Mesenchymal stem cell (in vitro differentiated cells and primary cell): ENCODE data around the gene TRIM5.
"Not testable (repeated sequence)": the region's sequence is repeated elsewhere in the genome, so short reads cannot be mapped to it uniquely, and the experiment has no call there.

Source experiments
- DNase-seq: peaks from one replicate; pipeline ENCODE4 v3.0.0-alpha.2; 2013
- H2AFZ ChIP-seq: one replicate; pipeline ENCODE4 v1.6.1; 2013; ENCODE audit warnings: low read depth, mild to moderate bottlenecking, control low read depth, inconsistent platforms, low read length, moderate library complexity
- H2AK5ac ChIP-seq: 2 replicates; pipeline ENCODE4 v1.6.1; 2013; ENCODE audit warnings: low read length, moderate library complexity, mild to moderate bottlenecking, inconsistent platforms; ENCODE audit not compliant: severe bottlenecking
- H2BK120ac ChIP-seq: one replicate; pipeline ENCODE4 v1.6.1; 2013; ENCODE audit warnings: low read depth, mild to moderate bottlenecking, inconsistent platforms, low read length, moderate library complexity
- H2BK12ac ChIP-seq, 2 experiments: one replicate each; pipeline ENCODE4 v1.6.1; 2013; ENCODE audit warnings: inconsistent platforms in 2 of 2, low read length in 2 of 2, mild to moderate bottlenecking in 2 of 2, moderate library complexity in 2 of 2, control low read depth in 1 of 2
- H2BK15ac ChIP-seq: one replicate; pipeline ENCODE4 v1.6.1; 2013; ENCODE audit warnings: mild to moderate bottlenecking, low read depth, inconsistent platforms; ENCODE audit not compliant: poor library complexity, severe bottlenecking
- H2BK5ac ChIP-seq: 2 replicates; pipeline ENCODE4 v1.6.1; 2013; ENCODE audit warnings: low read depth, mild to moderate bottlenecking, low read length, control low read depth, inconsistent platforms; ENCODE audit not compliant: poor library complexity, severe bottlenecking
- H3K14ac ChIP-seq, 2 experiments: one replicate each; pipeline ENCODE4 v1.6.1; 2013; ENCODE audit warnings: inconsistent platforms in 2 of 2, low read length in 2 of 2, control low read depth in 1 of 2, mild to moderate bottlenecking in 1 of 2, moderate library complexity in 1 of 2
- H3K18ac ChIP-seq, 2 experiments: one replicate each; pipeline ENCODE4 v1.6.1; 2013; ENCODE audit warnings: inconsistent platforms in 2 of 2, low read length in 2 of 2, control low read depth in 1 of 2, low read depth in 1 of 2, mild to moderate bottlenecking in 1 of 2
- H3K23ac ChIP-seq, 2 experiments: one replicate each; pipeline ENCODE4 v1.6.1; 2013; ENCODE audit warnings: inconsistent platforms in 2 of 2, low read length in 2 of 2, mild to moderate bottlenecking in 2 of 2, moderate library complexity in 2 of 2, control low read depth in 1 of 2
- H3K27ac ChIP-seq: 2 replicates; pipeline ENCODE4 v1.5.1; 2013; ENCODE audit warnings: mild to moderate bottlenecking, moderate library complexity, low read length, control low read depth, inconsistent platforms; ENCODE audit not compliant: poor library complexity, severe bottlenecking
- H3K27me3 ChIP-seq, 2 experiments: 2 replicates each; pipeline versions ENCODE4 v1.6.1 to v1.7.0; 2013; ENCODE audit warnings: low read length in 2 of 2, mild to moderate bottlenecking in 2 of 2, moderate library complexity in 2 of 2, control low read depth in 1 of 2, inconsistent platforms in 1 of 2; ENCODE audit not compliant: control insufficient read depth in 1 of 2, insufficient read depth in 1 of 2
- H3K36me3 ChIP-seq, 2 experiments: 2 replicates each; pipeline versions ENCODE4 v1.6.1 to v1.7.0; 2013; ENCODE audit warnings: low read length in 2 of 2, control low read depth in 1 of 2, inconsistent platforms in 1 of 2, low read depth in 1 of 2, mild to moderate bottlenecking in 1 of 2; ENCODE audit not compliant: insufficient read depth in 2 of 2, control insufficient read depth in 1 of 2
- H3K4ac ChIP-seq, 2 experiments: one replicate each; pipeline ENCODE4 v1.6.1; 2013; ENCODE audit warnings: inconsistent platforms in 2 of 2, low read length in 2 of 2, mild to moderate bottlenecking in 2 of 2, moderate library complexity in 2 of 2, control low read depth in 1 of 2, low read depth in 1 of 2
- H3K4me1 ChIP-seq: 2 replicates; pipeline ENCODE4 v1.6.1; 2013; ENCODE audit warnings: low read depth, low read length, control low read depth; ENCODE audit not compliant: control insufficient read depth, insufficient read depth
- H3K4me2 ChIP-seq: 2 replicates; pipeline ENCODE4 v1.6.1; 2013; ENCODE audit warnings: low read length, mild to moderate bottlenecking, inconsistent platforms; ENCODE audit not compliant: poor library complexity, severe bottlenecking
- H3K4me3 ChIP-seq, 2 experiments: 2 replicates each; pipeline versions ENCODE4 v1.5.1 to v1.7.0; 2013; ENCODE audit warnings: low read length in 2 of 2, mild to moderate bottlenecking in 2 of 2, control low read depth in 1 of 2, low read depth in 1 of 2; ENCODE audit not compliant: insufficient read depth in 1 of 2
- H3K79me1 ChIP-seq: replicated peaks from 2 replicates; pipeline ENCODE4 v1.6.1; 2013; ENCODE audit warnings: mild to moderate bottlenecking, control low read depth, low read length, inconsistent platforms; ENCODE audit not compliant: poor library complexity, severe bottlenecking
- H3K9ac ChIP-seq: 2 replicates; pipeline ENCODE4 v1.7.0; 2013; ENCODE audit warnings: mild to moderate bottlenecking, low read length, moderate library complexity
- H3K9me3 ChIP-seq: 2 replicates; pipeline ENCODE4 v1.7.0; 2013; ENCODE audit warnings: mild to moderate bottlenecking, low read length; ENCODE audit not compliant: control insufficient read depth
- H4K8ac ChIP-seq: one replicate; pipeline ENCODE4 v1.6.1; 2013; ENCODE audit warnings: inconsistent platforms, mild to moderate bottlenecking, low read length, moderate library complexity
- H4K91ac ChIP-seq: one replicate; pipeline ENCODE4 v1.6.1; 2013; ENCODE audit warnings: mild to moderate bottlenecking, low read length, inconsistent platforms
- WGBS: methylation state at CpG from one replicate; pipeline ENCODE4 v1.1.7; 2013; ENCODE audit warnings: mixed read lengths; 5-methylcytosine and 5-hydroxymethylcytosine counted together

The TRIM5 gene

DNA sequence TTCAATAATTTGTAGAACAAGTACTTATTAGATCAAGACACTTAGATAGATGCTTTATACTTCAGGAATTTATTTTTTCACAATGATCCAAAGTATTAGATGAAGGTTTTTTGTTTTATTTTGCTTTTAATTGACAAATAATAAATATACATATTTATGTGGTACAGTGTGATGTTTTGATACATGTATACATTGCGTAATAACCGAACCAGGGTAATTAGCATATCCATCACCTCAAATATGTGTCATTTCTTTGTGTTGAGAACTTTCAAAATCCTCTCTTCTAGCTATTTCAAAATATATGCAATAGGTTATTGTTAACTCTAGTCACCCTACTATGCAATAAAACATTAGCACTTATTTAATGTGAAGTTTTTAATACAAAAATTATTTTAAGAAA is 21.4 kb downstream of the TRIM5 start:
- H3K9me3 ChIP-seq, result no peaks in the 10 kb centered on the region
- no peak overlapping the region for H2AK5ac ChIP-seq
- H3K23ac ChIP-seq, result no peak overlapping the region
- no peak overlapping the region for H2BK120ac ChIP-seq
- H3K14ac ChIP-seq, result no peak overlapping the region
- no peak for DNase-seq
- no peak overlapping the region for H3K4ac ChIP-seq
- H4K8ac ChIP-seq, result no peak overlapping the region
- H3K4me1 ChIP-seq, result no peaks in the 10 kb centered on the region
- no peaks in the 10 kb centered on the region for H3K27me3 ChIP-seq
- H2AFZ ChIP-seq, result no peak overlapping the region
- no peak overlapping the region for H2BK5ac ChIP-seq
- no peak overlapping the region for H2BK15ac ChIP-seq
- no peak overlapping the region for H3K9ac ChIP-seq
- no CpG with 5 or more reads among the region's 2 CpGs for WGBS
- no peak overlapping the region for H3K4me2 ChIP-seq
- H2BK12ac ChIP-seq, result no peak overlapping the region
- no peak overlapping the region for H3K4me3 ChIP-seq
- no peak overlapping the region for H3K18ac ChIP-seq
- H3K36me3 ChIP-seq, result peaks cover 12 to 30% of the 10 kb centered on the region in 2 experiments
- H4K91ac ChIP-seq, result no peak overlapping the region
- peaks cover 10% of the 10 kb centered on the region for H3K79me1 ChIP-seq
- no peak overlapping the region for H3K27ac ChIP-seq

DNA sequence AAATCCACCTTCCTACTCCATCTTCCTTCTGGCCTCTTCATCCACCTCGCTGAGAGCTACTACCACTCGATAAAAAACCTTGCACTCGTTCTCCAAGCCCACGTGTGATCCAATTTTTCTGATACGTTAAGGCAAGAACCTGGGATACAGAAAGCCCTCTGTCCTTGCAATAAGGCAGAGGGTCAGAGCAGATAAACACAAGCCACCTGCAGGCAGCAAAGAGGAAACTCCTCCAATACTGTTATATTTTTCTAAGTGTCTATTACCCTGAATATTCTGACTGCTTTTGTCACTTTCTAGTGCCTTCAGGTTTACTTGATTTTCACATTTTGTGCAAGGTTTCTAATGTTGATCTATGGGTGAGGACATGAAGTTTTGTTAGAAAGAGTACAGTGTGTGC is 26.6 kb downstream of the TRIM5 start:
- no peaks in the 10 kb centered on the region for H3K9me3 ChIP-seq
- H3K9ac ChIP-seq, result no peak overlapping the region
- no peak overlapping the region for H3K4ac ChIP-seq
- H3K79me1 ChIP-seq, result no peaks in the 10 kb centered on the region
- no peak overlapping the region for H3K14ac ChIP-seq
- H2BK5ac ChIP-seq, result no peak overlapping the region
- 94% methylated on average over 5 of the region's 5 CpGs for WGBS
- no peaks in the 10 kb centered on the region for H3K4me1 ChIP-seq
- no peak overlapping the region for H3K18ac ChIP-seq
- H4K8ac ChIP-seq, result no peak overlapping the region
- DNase-seq, result no peak
- H3K4me2 ChIP-seq, result no peak overlapping the region
- H3K36me3 ChIP-seq, result peaks cover 2 to 4% of the 10 kb centered on the region in 2 experiments
- no peaks in the 10 kb centered on the region for H3K27me3 ChIP-seq
- no peak overlapping the region for H3K27ac ChIP-seq
- H4K91ac ChIP-seq, result no peak overlapping the region
- H2BK12ac ChIP-seq, result no peak overlapping the region
- no peak overlapping the region for H3K4me3 ChIP-seq
- H2AK5ac ChIP-seq, result no peak overlapping the region
- no peak overlapping the region for H2BK15ac ChIP-seq
- no peak overlapping the region for H3K23ac ChIP-seq
- no peak overlapping the region for H2BK120ac ChIP-seq
- H2AFZ ChIP-seq, result no peak overlapping the region

DNA sequence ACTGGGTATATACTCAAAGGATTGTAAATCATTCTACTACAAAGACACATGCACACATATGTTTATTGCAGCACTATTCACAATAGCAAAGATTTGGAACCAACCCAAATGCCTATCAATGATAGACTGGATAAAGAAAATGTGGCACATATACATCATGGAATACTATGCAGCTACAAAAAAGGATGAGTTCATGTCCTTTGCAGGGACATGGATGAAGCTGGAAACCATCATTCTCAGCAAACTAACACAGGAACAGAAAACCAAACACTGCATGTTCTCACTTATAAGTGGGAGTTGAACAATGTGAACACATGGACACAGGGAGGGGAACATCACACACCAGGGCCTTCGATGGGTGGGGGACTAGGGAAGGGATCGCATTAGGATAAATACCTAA is 27.9 kb downstream of the TRIM5 start:
- not testable (repeated sequence) for H3K14ac ChIP-seq, H2AFZ ChIP-seq, H3K9ac ChIP-seq, H2BK120ac ChIP-seq, H3K18ac ChIP-seq, H2BK15ac ChIP-seq, H2AK5ac ChIP-seq, H3K4me2 ChIP-seq, H4K91ac ChIP-seq, H3K36me3 ChIP-seq, H3K27me3 ChIP-seq, H3K79me1 ChIP-seq, H4K8ac ChIP-seq, H3K4me3 ChIP-seq, H2BK5ac ChIP-seq, H3K4ac ChIP-seq, H3K27ac ChIP-seq, H2BK12ac ChIP-seq, H3K23ac ChIP-seq, H3K9me3 ChIP-seq, DNase-seq, H3K4me1 ChIP-seq
- 96% methylated on average over 2 of the region's 2 CpGs for WGBS

DNA sequence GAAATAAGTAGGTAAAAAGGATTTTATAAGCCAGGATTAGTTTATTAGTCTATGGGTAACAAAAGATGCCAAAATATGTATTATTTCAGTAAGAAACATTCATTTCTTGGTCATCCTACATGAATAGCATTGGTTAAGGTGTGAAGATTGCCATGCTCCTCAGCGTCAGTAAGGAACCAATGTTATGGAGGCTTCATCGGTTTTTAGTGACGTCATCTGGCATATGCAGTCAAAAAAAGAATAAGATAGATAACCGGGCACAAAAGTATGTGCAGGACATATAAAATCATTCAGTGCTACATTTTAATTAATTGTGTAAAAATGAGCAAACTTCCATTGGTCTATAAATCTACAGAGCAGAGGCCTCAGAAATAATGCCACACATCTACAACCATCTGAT is 29.4 kb downstream of the TRIM5 start:
- Histone ChIP-seq H3K4me3 (no peak overlapping the region), H3K36me3 (no peaks in the 10 kb centered on the region), H3K27me3 (no peaks in the 10 kb centered on the region), H2BK120ac (no peak overlapping the region), H2BK15ac (no peak overlapping the region), H3K18ac (no peak overlapping the region), H3K27ac (no peak overlapping the region), H4K91ac (no peak overlapping the region), H3K79me1 (no peaks in the 10 kb centered on the region), H3K14ac (no peak overlapping the region), H4K8ac (no peak overlapping the region), H3K4ac (no peak overlapping the region), H3K4me1 (no peaks in the 10 kb centered on the region), H3K9ac (no peak overlapping the region), H2AFZ (no peak overlapping the region), H3K9me3 (peaks cover 7% of the 10 kb centered on the region), H2AK5ac (no peak overlapping the region), H2BK12ac (no peak overlapping the region), H2BK5ac (no peak overlapping the region), H3K23ac (no peak overlapping the region), H3K4me2 (no peak overlapping the region)
- 100% methylated on average over 1 of the region's 4 CpGs for WGBS
- no peak for DNase-seq
